Measurements from ENCODE around the gene RASGEF1C.
A peak's percentile ranks its signal among the peaks of the same experiment; 100 is the strongest.

RASGEF1C gene

DNA sequence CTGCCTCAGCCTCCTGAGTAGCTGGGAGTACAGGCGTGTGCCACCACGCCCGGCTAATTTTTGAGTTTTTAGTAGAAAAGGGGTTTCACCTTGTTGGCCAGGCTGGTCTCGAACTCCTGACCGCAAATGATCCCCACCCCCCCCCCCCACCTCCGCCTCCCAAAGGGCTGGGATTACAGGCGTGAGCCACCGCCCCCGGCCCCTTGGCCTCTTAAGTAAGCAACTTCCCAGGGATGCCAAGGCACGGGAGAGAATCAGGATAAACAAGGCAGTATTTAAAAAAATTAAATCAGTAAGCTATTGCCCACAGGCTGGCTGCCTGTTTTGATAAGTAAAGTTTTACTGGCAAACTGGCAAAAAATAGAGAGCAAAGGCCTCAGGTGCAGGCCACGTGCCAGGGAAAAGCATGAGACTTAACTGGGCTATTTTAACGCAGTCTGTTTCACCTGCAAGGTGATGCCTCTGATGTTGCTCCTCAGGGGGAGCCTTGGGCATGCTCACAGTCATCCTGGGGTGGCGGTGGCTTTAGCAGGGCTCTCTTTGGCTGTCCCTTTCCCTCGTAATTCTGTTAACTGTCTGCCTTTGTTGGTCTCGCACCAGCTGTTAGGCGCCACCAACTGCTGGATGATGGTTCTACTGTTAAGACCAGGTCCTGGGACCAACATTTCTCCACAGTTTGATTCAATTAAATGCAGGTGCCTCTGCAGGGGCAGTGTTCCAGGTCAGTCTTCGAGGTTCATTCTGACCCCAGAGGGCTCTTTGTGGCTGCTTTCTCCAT lies 118.1 kb downstream of the RASGEF1C start:
- CTCF ChIA-PET: interaction anchor here (0.6 to 2.4 kb wide), 15 partner anchors 11 to 957 kb away, joined by 3 to 9 read pairs (median 3); no protein-coding TSS in a partner anchor
- TF ChIP-seq ZBTB1 (tag by site-specific recombination; IDR thresholded peaks at IDR 0.05) (no peak), ZNF561 (tag by site-specific recombination; IDR thresholded peaks at IDR 0.05; ENCODE audit: borderline replicate concordance) (0 out of 2 replicates have a peak, but pooled peaks have one; percentile 22), KLF7 (tag by site-specific recombination; IDR thresholded peaks at IDR 0.05; ENCODE audit: borderline replicate concordance) (0 out of 2 replicates have a peak, but pooled peaks have one; percentile 2), ZNF529 (tag by site-specific recombination; IDR thresholded peaks at IDR 0.05; ENCODE audit: insufficient replicate concordance) (no peak), ZNF114 (tag by site-specific recombination; IDR thresholded peaks at IDR 0.05) (no peak), SP2 (tag by site-specific recombination; IDR thresholded peaks at IDR 0.05) (no peak), ZNF175 (tag by site-specific recombination; IDR thresholded peaks at IDR 0.05) (no peak), ZEB2 (tag by site-specific recombination; IDR thresholded peaks at IDR 0.05) (0 out of 2 replicates have a peak, but pooled peaks have one; percentile 10), ZNF335 (tag by site-specific recombination; conservative IDR thresholded peaks at IDR 0.05) (peak; percentile 57), ZNF266 (tag by site-specific recombination; IDR thresholded peaks at IDR 0.05; ENCODE audit: low read depth) (no peak), KLF16 (tag by site-specific recombination; IDR thresholded peaks at IDR 0.05) (no peak), ZNF324 (tag by site-specific recombination; IDR thresholded peaks at IDR 0.05) (0 out of 2 replicates have a peak, but pooled peaks have one; percentile 0), SP7 (tag by site-specific recombination; IDR thresholded peaks at IDR 0.05) (no peak), RBAK (tag by site-specific recombination; IDR thresholded peaks at IDR 0.05) (no peak), ZNF473 (tag by site-specific recombination; IDR thresholded peaks at IDR 0.05) (no peak), ZNF654 (tag by site-specific recombination; IDR thresholded peaks at IDR 0.05; ENCODE audit: low read depth) (peak; percentile 35; the same call in 1 of the 2 replicates), ZNF76 (tag by site-specific recombination; IDR thresholded peaks at IDR 0.05; ENCODE audit: borderline replicate concordance, low read depth) (no peak), SP3 (tag by site-specific recombination; IDR thresholded peaks at IDR 0.05) (no peak; the same call in 1 of the 2 replicates)
- TF ChIP-seq, protein P1, sequence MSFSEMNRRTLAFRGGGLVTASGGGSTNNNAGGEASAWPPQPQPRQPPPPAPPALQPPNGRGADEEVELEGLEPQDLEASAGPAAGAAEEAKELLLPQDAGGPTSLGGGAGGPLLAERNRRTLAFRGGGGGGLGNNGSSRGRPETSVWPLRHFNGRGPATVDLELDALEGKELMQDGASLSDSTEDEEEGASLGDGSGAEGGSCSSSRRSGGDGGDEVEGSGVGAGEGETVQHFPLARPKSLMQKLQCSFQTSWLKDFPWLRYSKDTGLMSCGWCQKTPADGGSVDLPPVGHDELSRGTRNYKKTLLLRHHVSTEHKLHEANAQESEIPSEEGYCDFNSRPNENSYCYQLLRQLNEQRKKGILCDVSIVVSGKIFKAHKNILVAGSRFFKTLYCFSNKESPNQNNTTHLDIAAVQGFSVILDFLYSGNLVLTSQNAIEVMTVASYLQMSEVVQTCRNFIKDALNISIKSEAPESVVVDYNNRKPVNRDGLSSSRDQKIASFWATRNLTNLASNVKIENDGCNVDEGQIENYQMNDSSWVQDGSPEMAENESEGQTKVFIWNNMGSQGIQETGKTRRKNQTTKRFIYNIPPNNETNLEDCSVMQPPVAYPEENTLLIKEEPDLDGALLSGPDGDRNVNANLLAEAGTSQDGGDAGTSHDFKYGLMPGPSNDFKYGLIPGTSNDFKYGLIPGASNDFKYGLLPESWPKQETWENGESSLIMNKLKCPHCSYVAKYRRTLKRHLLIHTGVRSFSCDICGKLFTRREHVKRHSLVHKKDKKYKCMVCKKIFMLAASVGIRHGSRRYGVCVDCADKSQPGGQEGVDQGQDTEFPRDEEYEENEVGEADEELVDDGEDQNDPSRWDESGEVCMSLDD (tag by site-specific recombination; IDR thresholded peaks at IDR 0.05): peak; percentile 8; the same call in 1 of the 2 replicates
- TF ChIP-seq, protein P2, sequence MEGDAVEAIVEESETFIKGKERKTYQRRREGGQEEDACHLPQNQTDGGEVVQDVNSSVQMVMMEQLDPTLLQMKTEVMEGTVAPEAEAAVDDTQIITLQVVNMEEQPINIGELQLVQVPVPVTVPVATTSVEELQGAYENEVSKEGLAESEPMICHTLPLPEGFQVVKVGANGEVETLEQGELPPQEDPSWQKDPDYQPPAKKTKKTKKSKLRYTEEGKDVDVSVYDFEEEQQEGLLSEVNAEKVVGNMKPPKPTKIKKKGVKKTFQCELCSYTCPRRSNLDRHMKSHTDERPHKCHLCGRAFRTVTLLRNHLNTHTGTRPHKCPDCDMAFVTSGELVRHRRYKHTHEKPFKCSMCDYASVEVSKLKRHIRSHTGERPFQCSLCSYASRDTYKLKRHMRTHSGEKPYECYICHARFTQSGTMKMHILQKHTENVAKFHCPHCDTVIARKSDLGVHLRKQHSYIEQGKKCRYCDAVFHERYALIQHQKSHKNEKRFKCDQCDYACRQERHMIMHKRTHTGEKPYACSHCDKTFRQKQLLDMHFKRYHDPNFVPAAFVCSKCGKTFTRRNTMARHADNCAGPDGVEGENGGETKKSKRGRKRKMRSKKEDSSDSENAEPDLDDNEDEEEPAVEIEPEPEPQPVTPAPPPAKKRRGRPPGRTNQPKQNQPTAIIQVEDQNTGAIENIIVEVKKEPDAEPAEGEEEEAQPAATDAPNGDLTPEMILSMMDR (tag by site-specific recombination; IDR thresholded peaks at IDR 0.05): peak; percentile 62
- H3K4me3 ChIP-seq (ENCODE audit: low read depth, low read length): no peak overlapping the region
- H3K9me3 ChIP-seq (ENCODE audit: control insufficient read depth, insufficient read depth, low read depth, low read length): no peaks in the 10 kb centered on the region
- H3K36me3 ChIP-seq (ENCODE audit: control insufficient read depth in 2 of 2, insufficient read depth in 1 of 2, low read length in 2 of 2): no peaks in the 10 kb centered on the region
- POLR2A ChIA-PET: no interaction called here
- no peaks in the 10 kb centered on the region; the same call in 1 of the 2 replicates for H3K4me1 ChIP-seq (ENCODE audit: control insufficient read depth, insufficient read depth, low read length)
- no peak overlapping the region; the same call in 1 of the 2 replicates for H3K27ac ChIP-seq (ENCODE audit: extremely low read depth, low read depth, low read length)
